Measurements from ENCODE around the gene SLU7.

- TF ChIP-seq GATA3 (IDR thresholded peaks at IDR 0.05; ENCODE audit: low read depth, low read length) (no peak), GATA2 (IDR thresholded peaks at IDR 0.05; ENCODE audit: low read depth, low read length) (no peak)
Observed at GRCh38 chr5:160384681-160385080, 34.2 kb downstream of the SLU7 start.
